Mononuclear cell (primary cell): ENCODE measurements around the gene BRPF3. TPM values are rescaled to one million over a fixed set of nuclear protein-coding genes. Genes with fewer than 3 reads are reported as not detected.

ENCODE experiments used
- total RNA-seq: library from RNA; depleted of rRNA; stranded (reverse); fragments of >200 nt; gene quantifications from one replicate; pipeline ENCODE4 v1.2.3, GENCODE V29; 2012

BRPF3 gene
- total RNA-seq, 1 donor = 24.0 TPM

Other genes with a start within 250 kb of the BRPF3 start
- gene SLC26A8, start 172.1 kb upstream of the BRPF3 start, total RNA-seq = 0.10 TPM
- gene MAPK14, start 168.9 kb upstream of the BRPF3 start, total RNA-seq = 86.9 TPM
- 16.9 TPM for gene MAPK13, start 66.2 kb upstream of the BRPF3 start, total RNA-seq
- gene PNPLA1, start 73.3 kb downstream of the BRPF3 start, total RNA-seq = 1.2 TPM
- not detected for gene BNIP5, start 140.1 kb downstream of the BRPF3 start, total RNA-seq
- 0.73 TPM for gene ETV7, start 190.9 kb downstream of the BRPF3 start, total RNA-seq
- gene PXT1, start 246.1 kb downstream of the BRPF3 start, total RNA-seq = 0.31 TPM
- gene KCTD20, start 246.3 kb downstream of the BRPF3 start, total RNA-seq = 84.8 TPM